ENCODE measurements around the gene TRIP12.
A peak's percentile ranks its signal among the peaks of the same experiment; 100 is the strongest.
"Not testable (repeated sequence)": the region's sequence is repeated elsewhere in the genome, so short reads cannot be mapped to it uniquely, and the experiment has no call there.

Gene TRIP12

GRCh38 chr2:229874647-229875046 lies 47.2 kb downstream of the TRIP12 start:
- DNase-seq (ENCODE audit: low read depth in 2 of 2), result no peak

- no peak for DNase-seq (ENCODE audit: low read depth in 2 of 2)
Observed at GRCh38 chr2:229873123-229873581, 48.7 kb downstream of the TRIP12 start.

GRCh38 chr2:229870903-229871656 lies 50.7 kb downstream of the TRIP12 start:
- no peak for DNase-seq (ENCODE audit: low read depth in 2 of 2)

DNA sequence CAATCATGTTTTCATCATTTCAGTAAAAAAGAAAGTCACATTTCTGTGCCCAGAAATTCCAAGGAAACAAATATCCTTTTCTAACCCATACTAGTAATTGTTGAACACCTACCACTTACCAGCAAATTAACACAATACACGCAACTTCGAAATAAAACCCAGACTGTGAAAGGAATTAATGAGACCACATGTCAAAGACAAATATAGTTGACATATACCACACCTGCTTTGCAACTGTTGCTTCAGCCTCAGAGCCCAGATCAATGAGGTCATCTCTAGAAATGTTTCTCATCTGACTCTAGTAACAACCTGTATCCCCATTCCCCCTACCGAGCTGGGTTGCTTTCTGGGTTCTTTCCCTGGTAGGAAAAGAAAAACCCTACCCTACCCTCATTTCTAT lies 52.6 kb downstream of the TRIP12 start:
- DNase-seq (ENCODE audit: low read depth in 2 of 2), result no peak

- DNase-seq (ENCODE audit: low read depth in 2 of 2), result no peak
Observed at GRCh38 chr2:229868794-229869193, 53.0 kb downstream of the TRIP12 start.

DNA sequence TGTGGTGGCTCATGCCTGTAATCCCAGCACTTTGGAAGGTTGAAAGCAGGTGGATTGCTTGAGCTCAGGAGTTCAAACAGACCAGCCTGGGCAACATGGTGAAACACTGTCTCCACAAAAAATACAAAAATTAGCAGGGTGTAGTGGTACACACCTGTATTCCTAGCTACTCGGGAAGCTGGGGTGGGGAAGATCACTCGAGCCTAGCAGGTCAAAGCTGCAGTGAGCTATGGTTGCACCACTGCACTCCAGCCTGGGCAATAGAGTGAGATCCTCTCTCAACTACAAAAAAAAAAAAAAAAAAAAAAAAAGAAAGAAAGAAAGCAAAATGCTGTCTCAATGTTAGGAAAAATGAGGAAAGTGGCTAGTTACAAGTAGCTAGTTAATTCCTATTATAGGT lies 56.8 kb downstream of the TRIP12 start:
- DNase-seq (ENCODE audit: low read depth in 2 of 2), result no peak

DNA sequence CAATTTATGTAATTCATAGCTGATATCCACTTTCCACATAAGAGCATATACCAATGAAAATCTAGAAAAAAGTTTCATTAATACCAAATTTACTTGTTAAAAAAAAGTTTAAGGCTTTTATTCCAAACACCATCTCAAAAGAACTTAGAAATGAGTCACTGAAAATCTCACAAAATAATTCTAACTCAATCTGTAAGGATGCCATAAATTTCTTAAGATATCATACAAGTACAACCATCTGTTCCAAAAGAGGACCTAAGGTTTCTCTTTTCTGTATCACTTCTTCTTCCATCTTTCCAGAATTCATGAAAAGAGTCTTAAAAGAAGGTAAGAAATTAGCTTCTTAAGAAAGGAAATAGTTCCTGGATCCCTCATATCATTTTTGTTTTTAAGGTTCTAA lies 60.4 kb downstream of the TRIP12 start:
- DNase-seq (ENCODE audit: low read depth in 2 of 2), result no peak

DNA sequence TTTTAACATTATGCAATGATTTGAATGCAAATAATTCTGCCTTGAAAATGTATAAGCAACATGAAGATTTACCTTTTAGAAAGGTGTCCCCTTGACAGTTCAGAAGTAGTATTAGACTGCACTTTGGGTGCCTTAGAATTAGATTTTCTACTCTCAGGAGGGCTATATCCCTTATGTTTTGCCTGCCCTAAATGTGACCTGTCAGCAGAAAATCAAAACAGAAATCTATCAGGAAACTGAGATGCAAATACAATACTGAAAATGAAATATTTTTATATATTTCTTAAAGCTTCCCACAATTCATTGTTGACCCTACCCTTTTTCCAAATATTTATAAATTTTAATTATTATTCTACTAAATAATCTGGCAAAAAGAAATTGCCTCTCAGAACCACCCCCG lies 61.5 kb downstream of the TRIP12 start:
- no peak for DNase-seq (ENCODE audit: low read depth in 2 of 2)

GRCh38 chr2:229858351-229858750 lies 63.5 kb downstream of the TRIP12 start:
- DNase-seq (ENCODE audit: low read depth in 2 of 2), result no peak

DNA sequence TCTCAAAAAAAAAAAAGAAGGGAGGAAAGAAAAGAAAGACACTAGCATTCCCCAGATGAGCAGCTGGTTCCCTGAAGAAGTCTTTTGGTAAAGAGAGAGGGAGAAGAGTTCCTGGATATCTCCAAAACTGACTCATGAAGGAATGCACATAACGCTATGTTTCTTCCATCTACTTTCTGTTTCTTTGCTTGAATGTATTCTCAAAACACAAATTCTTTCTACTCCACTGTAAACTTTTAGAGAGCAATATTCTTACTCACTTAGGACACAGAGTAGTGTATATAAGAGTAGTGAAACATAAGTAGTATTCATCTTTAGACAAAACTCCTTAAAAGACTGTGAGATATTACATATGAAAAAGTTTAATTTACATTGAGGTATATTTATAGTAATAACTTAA lies 64.2 kb downstream of the TRIP12 start:
- DNase-seq (ENCODE audit: low read depth in 2 of 2), result no peak

- no peak for DNase-seq (ENCODE audit: low read depth in 2 of 2)
Observed at GRCh38 chr2:229856413-229856812, 65.4 kb downstream of the TRIP12 start.

DNA sequence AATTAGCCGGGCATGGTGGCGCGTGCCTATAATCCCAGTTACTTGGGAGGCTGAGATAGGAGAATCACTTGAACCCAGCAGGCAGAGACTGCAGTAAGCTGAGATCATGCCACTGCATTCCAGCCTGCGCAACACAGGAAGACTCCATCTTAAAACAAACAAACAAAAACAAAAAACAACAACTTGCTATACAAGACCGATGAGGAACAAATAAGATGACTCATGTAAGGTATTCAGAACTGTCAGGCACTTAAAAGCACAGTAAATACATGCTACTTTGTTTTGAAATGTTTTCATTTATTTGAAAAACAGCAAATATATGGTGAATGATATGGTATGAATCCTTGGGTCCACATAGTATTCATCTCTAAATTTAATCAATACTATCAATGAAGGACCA lies 66.7 kb downstream of the TRIP12 start:
- no peak for DNase-seq (ENCODE audit: low read depth in 2 of 2)

GRCh38 chr2:229852565-229852964 lies 69.2 kb downstream of the TRIP12 start:
- peak in 1 of 2 donors; percentile 21 for DNase-seq (ENCODE audit: low read depth in 2 of 2)

GRCh38 chr2:229851870-229852269 lies 69.9 kb downstream of the TRIP12 start:
- no peak for DNase-seq (ENCODE audit: low read depth in 2 of 2)

- DNase-seq (ENCODE audit: low read depth in 2 of 2), result not testable (repeated sequence)
Observed at GRCh38 chr2:229850355-229851275, 71.2 kb downstream of the TRIP12 start.

GRCh38 chr2:229849073-229849472 lies 72.7 kb downstream of the TRIP12 start:
- no peak for DNase-seq (ENCODE audit: low read depth in 2 of 2)

DNA sequence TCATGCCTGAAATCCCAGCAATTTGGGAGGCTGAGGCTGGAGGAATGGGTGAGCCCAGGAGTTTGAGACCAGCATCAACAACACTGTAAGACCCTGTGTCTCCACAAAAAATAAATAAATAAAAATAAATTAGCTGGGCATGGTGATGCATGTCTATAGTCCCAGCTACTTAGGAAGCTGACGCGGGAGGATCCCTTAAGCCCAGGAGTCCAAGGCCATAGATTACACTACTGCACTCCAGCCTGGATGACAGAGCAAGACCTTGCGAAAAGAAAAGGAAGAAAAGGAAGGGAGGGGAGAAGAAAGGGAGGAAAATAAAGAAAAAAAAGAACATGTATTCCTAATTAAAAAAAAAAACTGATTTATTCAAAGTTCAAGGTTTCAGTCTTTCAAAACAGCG lies 78.2 kb downstream of the TRIP12 start:
- DNase-seq (ENCODE audit: low read depth in 2 of 2), result no peak

DNA sequence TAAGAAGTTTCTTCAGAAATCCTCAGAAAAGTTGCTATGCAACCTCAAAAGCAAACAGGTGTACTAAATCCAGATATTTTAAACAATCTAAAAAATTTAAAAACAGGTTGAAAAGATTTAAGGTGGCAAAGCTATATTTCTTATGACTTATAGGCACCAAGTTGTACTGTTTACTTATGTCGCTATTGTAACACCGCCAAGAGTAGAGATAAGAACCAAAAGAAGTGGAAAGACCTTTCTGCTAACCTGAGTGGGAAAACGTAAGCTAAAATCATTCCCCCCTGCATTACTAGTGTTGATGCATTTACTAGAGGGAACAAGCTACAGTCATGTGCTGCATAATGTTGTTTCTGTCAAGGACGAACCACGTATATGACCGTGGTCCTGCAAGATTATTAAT lies 83.1 kb downstream of the TRIP12 start:
- no peak for DNase-seq (ENCODE audit: low read depth in 2 of 2)

DNA sequence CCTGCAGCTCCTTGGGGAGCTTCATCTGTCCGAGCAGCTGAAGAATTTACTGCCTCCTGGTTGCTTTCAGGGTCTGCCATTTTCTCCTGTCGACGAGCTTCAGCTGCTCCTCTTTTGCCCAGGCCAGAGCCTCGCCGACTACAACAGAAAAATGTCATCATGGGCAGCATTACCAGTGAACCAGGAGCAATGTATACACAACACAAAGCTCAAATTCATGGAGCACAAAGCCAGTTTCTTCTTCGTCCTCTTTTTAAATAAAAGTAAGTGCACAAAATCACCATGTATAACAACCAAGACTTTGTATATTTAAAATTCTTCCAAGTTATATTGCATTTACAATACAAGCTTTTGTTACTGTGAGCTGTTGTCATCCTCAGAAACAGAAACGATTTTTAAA lies 85.0 kb downstream of the TRIP12 start:
- DNase-seq (ENCODE audit: low read depth in 2 of 2), result no peak

DNA sequence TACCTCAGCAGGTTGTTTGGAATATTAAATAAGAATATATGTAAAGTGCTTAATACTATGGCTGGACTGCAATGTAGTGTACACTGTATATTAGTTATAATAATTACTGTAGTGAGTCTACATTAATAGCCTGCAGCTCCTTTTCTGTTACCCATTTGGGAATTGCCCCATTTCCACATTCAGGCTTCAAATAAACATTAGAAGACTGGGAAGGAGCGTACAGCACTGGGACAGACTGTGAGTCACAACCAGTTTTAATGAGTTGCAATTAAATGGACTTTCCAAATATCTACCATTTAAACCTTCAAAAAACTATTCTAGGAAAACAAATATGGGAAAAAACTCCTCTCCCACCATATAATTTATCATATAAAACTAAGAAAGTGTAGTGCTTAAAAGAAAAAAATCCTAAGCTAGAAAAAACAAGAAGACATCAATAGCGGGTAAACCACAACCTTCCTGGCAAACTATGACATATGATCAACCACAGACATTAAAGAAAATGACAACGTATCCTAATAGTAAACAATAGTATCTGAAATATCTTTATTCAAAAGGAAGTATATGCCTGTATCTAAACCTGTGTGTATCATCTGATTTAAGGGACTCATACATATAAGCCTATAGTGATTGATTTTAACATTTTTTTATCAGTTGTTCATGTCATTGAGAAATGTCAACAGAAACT lies 86.1 kb downstream of the TRIP12 start:
- no peak for DNase-seq (ENCODE audit: low read depth in 2 of 2)

GRCh38 chr2:229834368-229834767 lies 87.4 kb downstream of the TRIP12 start:
- not testable (repeated sequence) for DNase-seq (ENCODE audit: low read depth in 2 of 2)

DNA sequence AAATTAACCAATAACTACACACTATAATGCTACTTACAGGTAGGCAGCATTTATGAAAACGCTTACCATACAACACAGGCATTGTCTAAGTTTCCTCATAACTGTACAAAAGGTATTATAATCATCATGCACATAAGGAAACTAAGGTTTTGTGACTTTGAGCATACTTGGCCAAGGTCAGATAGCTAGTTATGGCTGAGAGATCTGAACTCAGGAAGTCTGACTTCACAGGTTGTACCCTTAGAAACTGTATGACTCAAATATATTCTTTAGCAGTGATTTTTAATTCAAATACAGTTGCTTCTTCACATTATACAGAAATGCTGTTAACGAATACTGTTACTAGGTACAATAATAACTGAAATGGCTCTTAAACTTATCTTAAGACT lies 89.3 kb downstream of the TRIP12 start:
- DNase-seq (ENCODE audit: low read depth in 2 of 2), result no peak
